IMR-90 (cell line): ENCODE results near the gene EFHC1. TPM values are rescaled to one million over a fixed set of nuclear protein-coding genes. Genes with fewer than 3 reads are reported as not detected.

Source experiments
- ATAC-seq: fragments of 200-7000 bp; cut with Tn5 transposase; 2 replicates; pipeline ENCODE4 v1.9.1; 2020; ENCODE audit warnings: low read depth, mild to moderate bottlenecking, moderate library complexity
- BruUV-seq: library from RNA; stranded (reverse); fragments of 400-500 nt; replicated peaks from 2 replicates; lab custom pipeline; 2021; lab: Mats Ljungman, UMichigan
- CTCF ChIA-PET: fragments of 300-600 bp; formaldehyde crosslinking; extraction: SDS; loops from one replicate; lab custom pipeline; 2021; ENCODE audit warnings: antibody characterized with exemption; lab: Yijun Ruan, JAX
- POLR2A ChIA-PET: fragments of 300-600 bp; sonication (Branson Sonifier 250); formaldehyde crosslinking; loops from one replicate; lab custom pipeline; 2022; ENCODE audit warnings: antibody characterized with exemption; ENCODE audit not compliant: unreplicated experiment; lab: Charles Lee
- DNase-seq: peaks from one replicate; pipeline ENCODE4 v3.0.0; 2013
- H2AFZ ChIP-seq: replicated peaks from 2 replicates; pipeline ENCODE3; 2013; ENCODE audit warnings: low read length, mild to moderate bottlenecking; ENCODE audit not compliant: poor library complexity
- H2AK5ac ChIP-seq: 2 replicates; pipeline ENCODE4 v1.6.1; 2013; ENCODE audit warnings: low read depth, low read length, inconsistent platforms
- H2AK9ac ChIP-seq: replicated peaks from 2 replicates; pipeline ENCODE3; 2013; ENCODE audit warnings: mild to moderate bottlenecking, low read depth, low read length, moderate library complexity; ENCODE audit not compliant: poor library complexity
- H2BK120ac ChIP-seq: 2 replicates; pipeline ENCODE4 v1.6.1; 2013; ENCODE audit warnings: low read depth, low read length, inconsistent platforms
- H2BK15ac ChIP-seq: 3 replicates; pipeline ENCODE4 v1.6.1; 2013; ENCODE audit warnings: low read depth, low read length, inconsistent platforms
- H2BK20ac ChIP-seq: 2 replicates; pipeline ENCODE4 v1.6.1; 2013; ENCODE audit warnings: low read depth, mild to moderate bottlenecking, inconsistent platforms, low read length, moderate library complexity
- H2BK5ac ChIP-seq: 2 replicates; pipeline ENCODE4 v1.6.1; 2013; ENCODE audit warnings: mild to moderate bottlenecking, low read depth, low read length, inconsistent platforms; ENCODE audit not compliant: poor library complexity, severe bottlenecking
- H3K14ac ChIP-seq: replicated peaks from 2 replicates; pipeline ENCODE4 v1.6.1; 2013; ENCODE audit warnings: low read depth, low read length, inconsistent platforms
- H3K18ac ChIP-seq: 2 replicates; pipeline ENCODE4 v1.6.1; 2013; ENCODE audit warnings: low read depth, low read length, control low read depth
- H3K23ac ChIP-seq: 2 replicates; pipeline ENCODE4 v1.6.1; 2013; ENCODE audit warnings: low read depth, low read length, inconsistent platforms
- H3K27ac ChIP-seq: 2 replicates; pipeline ENCODE4 v1.5.1; 2013; ENCODE audit warnings: mild to moderate bottlenecking, control low read depth, low read length; ENCODE audit not compliant: insufficient read depth
- H3K27me3 ChIP-seq: 2 replicates; pipeline ENCODE4 v1.6.1; 2013; ENCODE audit warnings: low read length; ENCODE audit not compliant: control insufficient read depth, insufficient read depth
- H3K36me3 ChIP-seq: 2 replicates; pipeline ENCODE4 v1.6.1; 2013; ENCODE audit warnings: low read length, mixed read lengths; ENCODE audit not compliant: control insufficient read depth, insufficient read depth
- H3K4ac ChIP-seq: 2 replicates; pipeline ENCODE4 v1.6.1; 2013; ENCODE audit warnings: low read depth, low read length, inconsistent platforms
- H3K4me1 ChIP-seq: 2 replicates; pipeline ENCODE4 v1.6.1; 2013; ENCODE audit warnings: low read length, mixed read lengths; ENCODE audit not compliant: control insufficient read depth, insufficient read depth
- H3K4me2 ChIP-seq: 2 replicates; pipeline ENCODE4 v1.6.1; 2013; ENCODE audit warnings: low read depth, mild to moderate bottlenecking, control low read depth, low read length, moderate library complexity
- H3K4me3 ChIP-seq: 2 replicates; pipeline ENCODE4 v1.5.1; 2013; ENCODE audit warnings: low read depth, mild to moderate bottlenecking, control low read depth, low read length, moderate library complexity; ENCODE audit not compliant: insufficient read depth
- H3K56ac ChIP-seq: 2 replicates; pipeline ENCODE4 v1.6.1; 2013; ENCODE audit warnings: low read length, inconsistent platforms; ENCODE audit not compliant: insufficient read depth; ENCODE audit errors: extremely low read depth
- H3K79me1 ChIP-seq, 2 experiments: 2 replicates each; pipeline ENCODE4 v1.6.1; 2013; ENCODE audit warnings: low read length in 2 of 2, inconsistent platforms in 1 of 2, low read depth in 1 of 2
- H3K9ac ChIP-seq: 2 replicates; pipeline ENCODE4 v1.6.1; 2013; ENCODE audit warnings: low read depth, low read length, control low read depth
- H3K9me1 ChIP-seq: 2 replicates; pipeline ENCODE4 v1.6.1; 2013; ENCODE audit warnings: low read length, inconsistent platforms; ENCODE audit not compliant: insufficient read depth
- H3K9me3 ChIP-seq: 2 replicates; pipeline ENCODE4 v1.6.1; 2013; ENCODE audit warnings: low read length; ENCODE audit not compliant: control insufficient read depth, insufficient read depth
- H4K20me1 ChIP-seq: 2 replicates; pipeline ENCODE4 v1.6.1; 2013; ENCODE audit warnings: low read length, inconsistent platforms; ENCODE audit not compliant: insufficient read depth
- H4K5ac ChIP-seq: 2 replicates; pipeline ENCODE4 v1.6.1; 2013; ENCODE audit warnings: mild to moderate bottlenecking, low read depth, low read length, control low read depth
- H4K8ac ChIP-seq, 2 experiments: 2 replicates each; pipeline ENCODE4 v1.6.1; 2013; ENCODE audit warnings: low read depth in 2 of 2, low read length in 2 of 2, control low read depth in 1 of 2, inconsistent platforms in 1 of 2
- H4K91ac ChIP-seq: 2 replicates; pipeline ENCODE4 v1.6.1; 2013; ENCODE audit warnings: low read depth, low read length, inconsistent platforms; ENCODE audit not compliant: insufficient read depth
- CHD1 ChIP-seq: IDR thresholded peaks from 2 replicates; pipeline ENCODE4 v1.6.1; 2012; ENCODE audit warnings: low read depth, low read length, improper control_type of control experiment
- ELK1 ChIP-seq: fragments of 150-350 bp; IDR thresholded peaks from 2 replicates; pipeline ENCODE4 v1.6.1; 2016; ENCODE audit warnings: low read depth, mild to moderate bottlenecking, low read length, moderate library complexity, borderline replicate concordance
- MAFK ChIP-seq: IDR thresholded peaks from 2 replicates; pipeline ENCODE4 v1.6.1; 2012; ENCODE audit warnings: low read depth, low read length, improper control_type of control experiment
- WGBS, 2 experiments: methylation state at CpG; one replicate each; pipeline versions ENCODE4 v1.1.5 to v1.1.7; 2013; ENCODE audit warnings: missing lambda C conversion rate in 2 of 2; ENCODE audit not compliant: insufficient read length in 1 of 2; ENCODE audit errors: extremely low coverage in 2 of 2; 5-methylcytosine and 5-hydroxymethylcytosine counted together
- dilution Hi-C: fragments of 300-500 bp; cut with HindIII; formaldehyde crosslinking; loops from one replicate; pipeline ENCODE4 v1.14.3; 2018; ENCODE audit warnings: low sequenced_read_pairs; ENCODE audit not compliant: unreplicated experiment
- in situ Hi-C: fragments of 300-500 bp; cut with MboI; formaldehyde crosslinking; loops from 3 replicates; pipeline ENCODE4 v1.14.3; 2019; ENCODE audit warnings: low sequenced_read_pairs, inconsistent platforms, mixed read lengths
- intact Hi-C: fragments of 100-400 bp; cut with micrococcal nuclease; formaldehyde crosslinking; loops from 2 replicates; pipeline ENCODE4 v1.10.0; 2022
- polyA plus RNA-seq, 3 experiments: library from polyadenylated mRNA; depleted of rRNA; stranded (reverse); fragments of >200 nt; gene quantifications; 2 replicates each; pipeline ENCODE4 v1.2.3, GENCODE V29; 2012; ENCODE audit warnings: low replicate concordance in 1 of 3
- total RNA-seq: library from RNA; depleted of rRNA; stranded (reverse); fragments of >200 nt; gene quantifications from 2 replicates; pipeline ENCODE4 v1.2.3, GENCODE V29; 2012

EFHC1 gene
- total and polyA plus RNA-seq, 2 of the 4 experiments (the other 2 are of a cell fraction) = 14.0 to 23.0 TPM

DNA sequence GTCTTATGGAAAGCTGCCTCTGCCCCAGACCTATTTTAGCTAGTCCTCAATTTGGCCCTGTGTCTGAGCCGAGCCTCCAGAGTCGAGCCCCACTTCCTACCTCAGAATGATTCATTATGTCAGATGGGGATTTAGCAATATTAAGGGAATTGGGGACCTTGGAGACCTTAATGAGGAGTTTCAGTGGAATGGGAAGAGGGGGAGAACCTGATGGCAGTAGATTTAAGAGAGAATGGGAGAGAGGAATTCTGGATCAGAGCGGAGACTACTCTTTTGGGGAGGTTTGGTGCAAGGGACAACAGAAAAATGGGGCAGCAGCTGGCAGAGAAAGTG is 63.5 kb downstream of the EFHC1 start:
- BruUV-seq = no TSS peak
- POLR2A ChIA-PET = no interaction called here

More for the DNA sequence above, 63.5 kb downstream of the EFHC1 start:
- Histone ChIP-seq H3K14ac (no peak overlapping the region), H3K4me3 (no peak overlapping the region), H4K20me1 (no peaks in the 10 kb centered on the region), H3K56ac (no peak overlapping the region), H4K91ac (no peak overlapping the region), H3K4ac (no peak overlapping the region), H4K5ac (no peak overlapping the region), H3K9ac (no peak overlapping the region), H4K8ac (no peak overlapping the region), H3K27me3 (no peaks in the 10 kb centered on the region), H3K79me1 (no peaks in the 10 kb centered on the region), H3K27ac (no peak overlapping the region), H2BK5ac (no peak overlapping the region), H3K9me3 (no peaks in the 10 kb centered on the region), H3K4me2 (no peak overlapping the region), H3K18ac (no peak overlapping the region), H2BK120ac (no peak overlapping the region), H3K9me1 (no peaks in the 10 kb centered on the region), H2AK9ac (no peak overlapping the region), H3K23ac (no peak overlapping the region), H2AFZ (no peak overlapping the region), H3K36me3 (no peaks in the 10 kb centered on the region), H2BK20ac (no peak overlapping the region), H2BK15ac (no peak overlapping the region), H3K4me1 (no peaks in the 10 kb centered on the region; the same call in 1 of the 2 replicates), H2AK5ac (0 out of 2 replicates have a peak overlapping the region, but pooled peaks have one; percentile 7)
- ATAC-seq (no peak), DNase-seq (no peak)
- TF ChIP-seq MAFK (no peak), CHD1 (no peak), ELK1 (no peak)
- CTCF ChIA-PET = no interaction called here
- dilution Hi-C loops (no loop called here), in situ Hi-C loops (no loop called here), intact Hi-C loops (no loop called here)
- 100% methylated on average over 1 of the region's 3 CpGs; no CpG with 5 or more reads in 1 of the 2 experiments for WGBS, 2 experiments
